ENCODE results near the gene BACE1-AS.

The BACE1-AS gene

DNA sequence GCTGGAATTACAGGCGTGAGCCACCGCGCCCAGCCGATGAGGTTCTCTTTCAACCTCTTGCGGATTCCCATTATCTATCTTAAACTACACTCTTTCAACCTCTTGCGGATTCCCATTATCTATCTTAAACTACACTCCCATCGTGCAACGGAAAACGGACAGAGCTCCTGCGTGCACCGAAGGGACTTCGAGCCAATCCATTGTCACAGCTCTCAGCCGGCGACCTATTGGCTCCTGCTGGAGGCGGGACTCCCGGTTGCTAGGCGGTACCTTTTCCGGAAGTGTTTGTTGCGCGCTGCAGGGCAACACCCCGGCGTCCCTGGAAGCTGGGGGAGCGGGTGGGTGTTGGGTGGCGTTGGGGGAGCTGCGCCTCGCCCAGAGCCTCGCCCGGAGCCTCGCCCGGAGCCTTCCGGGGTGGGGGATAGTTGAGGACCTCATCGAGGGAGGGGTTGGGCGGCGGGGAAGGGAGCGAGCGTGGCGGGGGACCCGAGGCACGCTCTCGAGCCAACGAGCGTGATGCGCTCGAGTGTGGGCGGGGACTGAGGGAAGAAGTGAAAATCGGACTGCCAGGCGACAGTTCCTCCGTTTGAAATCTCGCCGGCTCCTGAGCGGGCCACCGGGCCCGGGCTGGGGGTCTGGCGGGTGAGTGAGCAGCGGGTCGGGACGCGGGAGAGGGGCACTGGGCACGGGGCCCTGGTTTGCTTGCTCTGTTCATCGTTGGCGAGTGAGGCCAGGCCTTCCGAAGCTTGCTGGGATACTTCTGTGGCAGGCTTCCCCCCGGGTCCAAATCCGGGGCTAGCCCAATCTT lies 36.6 kb downstream of the BACE1-AS start, which contains the start of gene CEP164:
TSS of gene CEP164 (plus strand) at position 288 of the 808 bp plus-strand sequence. CDS start 10,733 bp downstream, outside the sequence.
- DNase-seq, result peak; percentile 94 to 96

DNA sequence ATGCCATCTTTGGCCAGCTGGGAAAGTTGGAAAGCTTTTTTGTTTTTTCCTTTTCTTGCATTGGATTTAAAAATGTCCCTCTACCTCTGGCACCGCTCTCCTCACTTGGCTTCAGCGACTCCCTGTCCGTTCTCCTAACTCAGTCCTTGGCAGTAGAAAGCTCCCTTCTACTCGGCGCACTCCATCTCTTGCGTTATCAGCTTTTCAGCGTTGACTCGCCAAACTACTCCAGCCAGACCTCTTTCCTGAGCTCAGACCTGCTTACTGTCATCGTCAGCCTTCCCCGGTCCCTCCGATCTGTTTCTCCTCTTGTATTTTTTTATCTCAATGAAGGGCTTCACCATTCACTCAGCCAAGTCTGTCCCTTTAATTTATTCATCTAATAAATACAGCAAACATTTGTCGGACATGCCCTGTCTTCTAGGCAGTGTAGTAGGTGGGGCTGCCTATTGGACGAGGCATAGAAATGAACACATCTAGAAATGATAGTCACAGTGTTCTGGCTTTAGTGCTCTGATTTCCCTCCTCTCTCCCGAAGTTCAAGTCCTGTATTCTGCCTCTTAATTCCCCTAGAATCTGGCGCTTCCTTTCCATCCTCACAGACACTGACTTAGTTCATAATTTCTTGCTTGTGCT lies 37.3 kb downstream of the BACE1-AS start:
- DNase-seq, result no peak

DNA sequence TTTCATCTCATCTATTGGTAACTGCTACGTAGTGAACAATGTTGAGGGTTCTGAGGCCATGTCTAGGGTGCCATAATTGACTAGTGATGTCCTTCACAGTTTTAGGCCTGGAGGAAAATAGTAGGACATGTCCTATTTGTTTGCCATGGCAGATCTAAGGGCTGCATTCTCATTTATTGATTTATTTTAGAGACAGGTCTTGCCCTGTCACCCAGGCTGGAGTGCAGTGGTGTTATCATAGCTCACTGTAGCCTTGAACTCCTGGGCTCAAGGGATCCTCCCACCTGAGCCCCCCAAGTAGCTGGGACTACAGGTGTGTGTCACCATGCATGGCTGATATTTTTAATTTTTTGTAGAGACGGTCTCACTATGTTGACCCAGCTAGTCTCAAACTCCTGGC lies 41.7 kb downstream of the BACE1-AS start:
- no peak for DNase-seq

DNA sequence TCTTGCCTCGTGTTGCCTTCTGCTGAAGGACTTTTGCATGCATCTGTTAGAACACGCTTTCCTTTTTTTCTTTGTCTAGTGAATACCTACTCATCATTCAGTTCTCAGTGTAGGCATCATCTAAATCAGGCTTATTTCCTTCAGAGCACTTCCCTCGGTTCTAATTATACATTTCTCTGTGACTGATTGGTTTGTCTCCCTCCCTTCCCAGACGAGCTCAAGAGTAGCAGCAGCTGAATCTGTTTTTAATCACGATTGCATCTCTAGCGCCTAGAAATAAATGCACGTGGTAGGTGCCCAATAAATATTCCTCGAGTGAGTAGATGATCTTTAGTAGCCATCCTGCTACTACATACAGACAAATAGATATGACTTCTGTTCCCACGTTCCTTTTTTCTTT lies 42.8 kb downstream of the BACE1-AS start:
- no peak for DNase-seq

DNA sequence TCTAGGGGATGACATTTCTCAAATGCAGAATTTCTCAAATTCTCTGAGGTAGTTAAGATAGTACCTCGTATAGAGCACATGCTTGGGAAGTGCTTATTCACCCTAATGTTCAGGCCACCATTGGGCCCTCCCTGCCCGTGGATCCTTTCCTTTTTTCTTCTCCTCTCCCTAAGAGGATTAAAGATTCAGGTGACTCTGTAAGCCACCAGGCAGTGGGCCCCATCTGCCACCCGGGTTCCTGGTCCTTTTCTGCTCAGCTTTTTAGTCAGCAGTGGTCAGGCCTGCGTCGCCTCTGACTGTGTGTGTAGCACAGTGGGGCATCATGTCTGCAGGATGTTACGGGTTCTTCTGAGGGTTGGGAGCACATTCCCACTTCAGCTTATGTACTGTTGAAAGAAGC lies 43.8 kb downstream of the BACE1-AS start:
- no peak for DNase-seq

DNA sequence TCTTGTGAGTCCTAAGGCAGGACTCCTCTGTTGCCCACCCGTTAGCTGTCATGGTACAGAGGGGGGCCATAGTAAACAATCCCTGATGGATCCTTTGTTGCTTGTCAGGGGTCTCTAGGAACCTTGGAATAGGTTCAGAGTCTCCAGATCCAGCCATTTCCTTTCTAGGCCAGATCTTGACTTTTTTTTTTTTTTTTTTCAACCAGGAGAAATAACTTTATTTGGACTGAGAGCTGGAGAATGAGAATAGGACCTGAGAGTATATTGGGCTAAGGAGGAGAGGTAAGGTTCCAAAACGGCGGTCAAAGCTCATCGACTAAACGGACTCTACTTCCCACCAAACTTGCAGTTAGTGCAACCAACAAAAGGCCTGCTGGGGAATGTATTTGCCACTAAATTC lies 44.3 kb downstream of the BACE1-AS start:
- no peak for DNase-seq

DNA sequence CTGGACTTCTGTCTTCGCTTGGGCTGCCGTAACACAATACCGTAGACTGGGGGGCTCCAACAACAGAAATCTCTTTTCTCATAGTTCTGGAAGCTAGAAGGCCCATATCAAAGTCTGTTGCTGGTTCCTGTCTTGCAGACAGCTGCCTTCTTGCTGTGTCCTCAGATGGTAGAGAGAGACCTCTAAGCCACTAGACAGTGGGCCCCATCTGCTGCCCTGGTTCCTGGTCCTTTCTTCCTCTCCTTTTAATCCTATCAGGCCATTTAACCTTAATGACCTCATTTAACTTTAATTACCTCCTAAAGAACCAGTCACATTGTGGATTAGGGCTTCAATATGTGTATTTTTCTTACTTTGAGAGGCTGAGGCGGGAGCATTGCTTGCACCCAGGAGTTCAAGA lies 45.9 kb downstream of the BACE1-AS start:
- DNase-seq, result no peak

Measured in activated CD4-positive, alpha-beta T cell treated with anti-CD3 and anti-CD28 coated beads, Interleukin-2, amount 50 U/mL, for 48 hours (primary cell).